ENCODE measurements around the gene ADK. TPM values are rescaled to one million over a fixed set of nuclear protein-coding genes. Genes with fewer than 3 reads are reported as not detected.

ADK gene
- polyA plus RNA-seq, 1 experiment: 41.9 TPM

DNA sequence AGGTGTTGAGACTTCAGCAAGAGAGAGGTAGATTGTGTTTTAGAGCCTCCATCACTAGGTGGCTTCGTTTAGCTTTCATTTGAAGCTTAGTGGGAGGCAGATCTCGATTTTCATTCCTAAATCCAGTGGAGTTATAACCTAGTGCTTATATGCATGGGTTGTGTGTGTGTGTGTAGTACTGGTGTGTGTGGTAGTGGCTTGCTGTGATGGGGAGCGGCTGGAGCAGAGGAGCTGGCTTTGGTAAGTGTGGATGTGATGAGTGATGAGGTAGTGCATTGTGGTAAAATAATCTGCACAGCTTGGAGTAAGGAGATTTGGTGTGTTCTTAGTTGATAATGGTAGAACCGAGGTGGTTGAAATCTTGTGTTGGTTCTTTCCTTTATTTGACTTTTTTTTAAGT is 43.6 kb upstream of the ADK start:
- no peak for DNase-seq (ENCODE audit: low read depth, low spot score)
- Histone ChIP-seq H3K27me3 (ENCODE audit: control insufficient read depth, insufficient read depth, low read length) (no peaks in the 10 kb centered on the region), H3K4me3 (ENCODE audit: low read depth, low read length) (no peak overlapping the region), H3K9me3 (ENCODE audit: control insufficient read depth, insufficient read depth, low read length) (no peaks in the 10 kb centered on the region), H3K27ac (ENCODE audit: low read depth, low read length) (no peak overlapping the region)
- POLR2A ChIA-PET: no interaction called here
- TF ChIP-seq, protein P1, sequence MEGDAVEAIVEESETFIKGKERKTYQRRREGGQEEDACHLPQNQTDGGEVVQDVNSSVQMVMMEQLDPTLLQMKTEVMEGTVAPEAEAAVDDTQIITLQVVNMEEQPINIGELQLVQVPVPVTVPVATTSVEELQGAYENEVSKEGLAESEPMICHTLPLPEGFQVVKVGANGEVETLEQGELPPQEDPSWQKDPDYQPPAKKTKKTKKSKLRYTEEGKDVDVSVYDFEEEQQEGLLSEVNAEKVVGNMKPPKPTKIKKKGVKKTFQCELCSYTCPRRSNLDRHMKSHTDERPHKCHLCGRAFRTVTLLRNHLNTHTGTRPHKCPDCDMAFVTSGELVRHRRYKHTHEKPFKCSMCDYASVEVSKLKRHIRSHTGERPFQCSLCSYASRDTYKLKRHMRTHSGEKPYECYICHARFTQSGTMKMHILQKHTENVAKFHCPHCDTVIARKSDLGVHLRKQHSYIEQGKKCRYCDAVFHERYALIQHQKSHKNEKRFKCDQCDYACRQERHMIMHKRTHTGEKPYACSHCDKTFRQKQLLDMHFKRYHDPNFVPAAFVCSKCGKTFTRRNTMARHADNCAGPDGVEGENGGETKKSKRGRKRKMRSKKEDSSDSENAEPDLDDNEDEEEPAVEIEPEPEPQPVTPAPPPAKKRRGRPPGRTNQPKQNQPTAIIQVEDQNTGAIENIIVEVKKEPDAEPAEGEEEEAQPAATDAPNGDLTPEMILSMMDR (IDR thresholded peaks at IDR 0.05; ENCODE audit: low read depth, low read length): no peak
- CTCF ChIA-PET: interaction anchor here (0.6 to 1.5 kb wide), 2 partner anchors 20 to 221 kb away, joined by 3 to 11 read pairs; no protein-coding TSS in a partner anchor

DNA sequence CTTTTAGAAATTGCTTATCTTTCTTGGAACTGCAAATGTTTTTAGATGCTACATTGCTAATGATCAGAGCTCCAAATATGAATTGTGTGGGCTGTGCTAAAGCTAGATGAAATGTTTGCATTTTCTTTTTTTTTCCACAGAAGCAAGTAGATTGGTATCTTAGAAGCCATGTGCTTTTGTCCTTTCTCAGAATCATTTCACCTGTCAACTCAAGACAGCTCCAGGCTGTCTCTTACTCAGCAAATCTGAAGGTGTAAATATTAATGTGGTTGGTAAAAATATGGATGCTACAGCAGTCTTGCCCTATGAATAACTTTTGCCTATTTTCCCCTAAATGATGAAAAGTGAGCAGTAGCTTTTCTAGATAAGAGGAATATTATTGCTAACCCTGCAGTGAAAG is 41.6 kb upstream of the ADK start:
- Histone ChIP-seq H3K27me3 (ENCODE audit: control insufficient read depth, insufficient read depth, low read length) (no peaks in the 10 kb centered on the region), H3K9me3 (ENCODE audit: control insufficient read depth, insufficient read depth, low read length) (no peaks in the 10 kb centered on the region), H3K27ac (ENCODE audit: low read depth, low read length) (no peak overlapping the region), H3K4me3 (ENCODE audit: low read depth, low read length) (no peak overlapping the region)
- POLR2A ChIA-PET: no interaction called here
- TF ChIP-seq, protein P1 (IDR thresholded peaks at IDR 0.05; ENCODE audit: low read depth, low read length): no peak
- no peak for DNase-seq (ENCODE audit: low read depth, low spot score)
- CTCF ChIA-PET: interaction anchor here (0.6 to 2.6 kb wide), 4 partner anchors 28 to 169 kb away, joined by 5 to 9 read pairs (median 6); no protein-coding TSS in a partner anchor

DNA sequence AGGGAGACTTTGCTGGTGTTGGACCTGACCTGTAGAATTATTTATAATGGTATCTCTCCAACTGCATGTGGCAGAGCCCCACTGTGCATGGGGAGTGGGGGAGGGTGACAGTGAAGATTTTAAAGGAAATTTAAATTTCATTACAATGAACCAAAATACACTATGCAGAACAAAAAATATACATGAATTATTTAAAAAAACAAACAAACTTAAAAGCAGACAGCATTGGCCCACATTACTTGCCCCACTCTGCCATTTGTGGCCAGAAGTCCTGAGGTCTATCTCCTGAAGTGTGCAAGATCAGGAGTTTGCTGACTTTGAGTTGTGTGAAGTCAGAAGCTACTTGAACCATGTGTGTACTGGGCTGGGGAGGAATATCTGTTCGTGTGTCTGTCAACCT is 40.9 kb upstream of the ADK start:
- Histone ChIP-seq H3K4me3 (ENCODE audit: low read depth, low read length) (no peak overlapping the region), H3K27me3 (ENCODE audit: control insufficient read depth, insufficient read depth, low read length) (no peaks in the 10 kb centered on the region), H3K27ac (ENCODE audit: low read depth, low read length) (no peak overlapping the region), H3K9me3 (ENCODE audit: control insufficient read depth, insufficient read depth, low read length) (no peaks in the 10 kb centered on the region)
- TF ChIP-seq, protein P1 (IDR thresholded peaks at IDR 0.05; ENCODE audit: low read depth, low read length): no peak
- ChIA-PET CTCF (interaction anchor here (0.6 to 2.6 kb wide), 3 partner anchors 8 to 170 kb away, joined by 3 to 9 read pairs (median 6); no protein-coding TSS in a partner anchor), POLR2A (no interaction called here)
- no peak for DNase-seq (ENCODE audit: low read depth, low spot score)

DNA sequence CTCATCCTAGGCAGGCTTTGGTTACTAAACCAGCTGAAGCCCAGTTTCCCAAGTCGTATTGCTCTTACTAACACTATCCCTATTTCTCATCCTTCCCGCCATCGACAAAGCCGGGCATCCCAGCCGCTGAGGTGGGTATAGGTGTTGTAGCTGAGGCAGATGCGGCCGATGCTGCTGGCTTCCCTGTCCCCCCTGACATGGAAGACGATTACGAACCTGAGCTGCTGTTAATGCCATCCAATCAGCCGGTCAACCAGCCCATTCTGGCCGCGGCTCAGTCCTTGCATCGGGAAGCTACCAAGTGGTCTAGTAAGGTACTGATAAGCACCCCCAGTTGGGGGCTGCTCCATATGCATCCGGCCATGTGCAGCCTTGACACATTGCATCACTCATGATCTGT is 39.2 kb upstream of the ADK start:
- no peak overlapping the region for H3K4me3 ChIP-seq (ENCODE audit: low read depth, low read length)
- no peak for DNase-seq (ENCODE audit: low read depth, low spot score)
- H3K9me3 ChIP-seq (ENCODE audit: control insufficient read depth, insufficient read depth, low read length): no peaks in the 10 kb centered on the region
- no peak overlapping the region for H3K27ac ChIP-seq (ENCODE audit: low read depth, low read length)
- H3K27me3 ChIP-seq (ENCODE audit: control insufficient read depth, insufficient read depth, low read length): no peaks in the 10 kb centered on the region
- TF ChIP-seq, protein P1 (IDR thresholded peaks at IDR 0.05; ENCODE audit: low read depth, low read length): no peak
- ChIA-PET POLR2A (no interaction called here), CTCF (no interaction called here)

DNA sequence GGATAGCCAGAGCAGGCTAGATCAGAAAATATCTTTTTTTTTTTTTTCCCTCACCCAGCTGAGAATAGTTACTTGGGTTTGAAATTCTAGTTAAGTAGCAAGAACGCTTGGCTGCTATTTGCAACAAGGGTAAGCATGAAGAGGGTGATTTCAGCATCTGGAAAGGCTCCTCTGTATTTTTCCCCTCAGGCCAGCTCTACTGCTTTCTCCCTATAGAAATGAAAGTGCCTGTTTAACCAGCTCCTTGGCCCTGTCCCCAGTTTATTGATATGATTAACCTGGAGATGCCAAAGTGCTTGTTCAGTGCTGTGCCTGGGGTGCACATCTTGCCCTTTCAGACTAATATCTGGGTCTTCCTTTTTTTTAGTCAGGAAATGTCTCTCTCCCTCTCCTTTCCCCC is 37.5 kb upstream of the ADK start:
- TF ChIP-seq, protein P1 (IDR thresholded peaks at IDR 0.05; ENCODE audit: low read depth, low read length): no peak
- H3K27ac ChIP-seq (ENCODE audit: low read depth, low read length): peak overlapping the region; percentile 13

More for the DNA sequence above, 37.5 kb upstream of the ADK start:
- ChIA-PET POLR2A (interaction anchor here (0.7 to 1.0 kb wide), 3 partner anchors 27 to 263 kb away, joined by 3 to 5 read pairs (median 3); no protein-coding TSS in a partner anchor), CTCF (interaction anchor here (0.7 to 1.5 kb wide), 3 partner anchors 9 to 234 kb away, joined by 3 to 4 read pairs (median 3); no protein-coding TSS in a partner anchor)
- no peak for DNase-seq (ENCODE audit: low read depth, low spot score)
- H3K9me3 ChIP-seq (ENCODE audit: control insufficient read depth, insufficient read depth, low read length): no peaks in the 10 kb centered on the region
- H3K4me3 ChIP-seq (ENCODE audit: low read depth, low read length): no peak overlapping the region
- H3K27me3 ChIP-seq (ENCODE audit: control insufficient read depth, insufficient read depth, low read length): no peaks in the 10 kb centered on the region

All from AG04450 (cell line).